DOHH2 (cell line): ENCODE results near the gene GOLGA8B.
"Not testable (repeated sequence)": the region's sequence is repeated elsewhere in the genome, so short reads cannot be mapped to it uniquely, and the experiment has no call there.

Experiments
- H3F3A ChIP-seq: fragments of 200-600 bp; sonication (generic), shearing (Covaris generic); 2 replicates; pipeline ENCODE4 v1.6.0; 2016; ENCODE audit warnings: antibody characterized with exemption, mild to moderate bottlenecking; ENCODE audit not compliant: control insufficient read depth, insufficient read depth
- H3K27ac ChIP-seq: fragments of 200-600 bp; sonication (generic); 2 replicates; pipeline ENCODE4 v1.5.1; 2014; ENCODE audit warnings: low read depth, mild to moderate bottlenecking, low read length, moderate library complexity
- H3K27me3 ChIP-seq: fragments of 200-600 bp; sonication (generic); 2 replicates; pipeline ENCODE4 v1.6.1; 2014; ENCODE audit warnings: mild to moderate bottlenecking, low read length, mixed read lengths; ENCODE audit not compliant: control insufficient read depth
- H3K36me3 ChIP-seq: fragments of 200-600 bp; sonication (generic); 2 replicates; pipeline ENCODE4 v1.6.1; 2014; ENCODE audit warnings: mild to moderate bottlenecking, low read length, moderate library complexity, mixed read lengths; ENCODE audit not compliant: control insufficient read depth
- H3K4me1 ChIP-seq: fragments of 200-600 bp; sonication (generic); 2 replicates; pipeline ENCODE4 v1.6.1; 2014; ENCODE audit warnings: mild to moderate bottlenecking, low read length, mixed read lengths; ENCODE audit not compliant: control insufficient read depth
- H3K4me2 ChIP-seq: fragments of 200-600 bp; sonication (generic); 2 replicates; pipeline ENCODE4 v1.6.0; 2014; ENCODE audit warnings: mild to moderate bottlenecking, low read length, moderate library complexity
- H3K4me3 ChIP-seq: fragments of 200-600 bp; sonication (generic); 2 replicates; pipeline ENCODE4 v1.5.1; 2014; ENCODE audit warnings: mild to moderate bottlenecking, low read length, mixed read lengths
- H3K79me2 ChIP-seq: fragments of 200-600 bp; sonication (generic); 2 replicates; pipeline ENCODE4 v1.6.1; 2014; ENCODE audit warnings: mild to moderate bottlenecking, low read length, mixed read lengths; ENCODE audit not compliant: control insufficient read depth
- H3K9me2 ChIP-seq: fragments of 200-600 bp; sonication (generic); replicated peaks from 2 replicates; pipeline ENCODE4 v1.6.1; 2014; ENCODE audit warnings: mild to moderate bottlenecking, low read length, mixed read lengths; ENCODE audit not compliant: control insufficient read depth
- H3K9me3 ChIP-seq: fragments of 200-600 bp; sonication (generic); 2 replicates; pipeline ENCODE4 v1.6.1; 2014; ENCODE audit warnings: antibody characterized with exemption, low read length, mixed read lengths; ENCODE audit not compliant: control insufficient read depth, insufficient read depth
- H4K20me1 ChIP-seq: fragments of 200-600 bp; sonication (generic); 2 replicates; pipeline ENCODE4 v1.6.0; 2014; ENCODE audit warnings: low read depth, mild to moderate bottlenecking, antibody characterized with exemption, low read length, moderate library complexity; ENCODE audit not compliant: control insufficient read depth, insufficient read depth

GOLGA8B gene

GRCh38 chr15:34564711-34565110 lies 18.7 kb downstream of the GOLGA8B start:
- H3K27me3 ChIP-seq, H3F3A ChIP-seq, H3K9me3 ChIP-seq, H3K4me1 ChIP-seq, H3K4me3 ChIP-seq, H3K27ac ChIP-seq, H3K79me2 ChIP-seq, H4K20me1 ChIP-seq, H3K9me2 ChIP-seq, H3K36me3 ChIP-seq, H3K4me2 ChIP-seq: not testable (repeated sequence)

- H3K9me2 ChIP-seq, H3K36me3 ChIP-seq, H3K27ac ChIP-seq, H3K4me1 ChIP-seq, H3K9me3 ChIP-seq, H3K4me3 ChIP-seq, H3K4me2 ChIP-seq, H4K20me1 ChIP-seq, H3F3A ChIP-seq, H3K27me3 ChIP-seq, H3K79me2 ChIP-seq: not testable (repeated sequence)
Observed at GRCh38 chr15:34560814-34561213, 22.6 kb downstream of the GOLGA8B start.

GRCh38 chr15:34559764-34560163 lies 23.7 kb downstream of the GOLGA8B start:
- H3K4me3 ChIP-seq, H3K27me3 ChIP-seq, H3K9me3 ChIP-seq, H3F3A ChIP-seq, H3K9me2 ChIP-seq, H3K36me3 ChIP-seq, H3K4me2 ChIP-seq, H3K4me1 ChIP-seq, H4K20me1 ChIP-seq, H3K79me2 ChIP-seq, H3K27ac ChIP-seq: not testable (repeated sequence)

GRCh38 chr15:34555162-34555561 lies 28.3 kb downstream of the GOLGA8B start:
- not testable (repeated sequence) for H3K27me3 ChIP-seq, H3K36me3 ChIP-seq, H4K20me1 ChIP-seq, H3F3A ChIP-seq, H3K27ac ChIP-seq, H3K9me2 ChIP-seq, H3K79me2 ChIP-seq, H3K4me1 ChIP-seq, H3K4me2 ChIP-seq, H3K9me3 ChIP-seq, H3K4me3 ChIP-seq

- not testable (repeated sequence) for H3K4me3 ChIP-seq
Observed at GRCh38 chr15:34554716-34555115, 28.7 kb downstream of the GOLGA8B start.

GRCh38 chr15:34554126-34554525 lies 29.3 kb downstream of the GOLGA8B start:
- H3F3A ChIP-seq, H3K27ac ChIP-seq, H3K9me3 ChIP-seq, H3K4me2 ChIP-seq, H3K4me1 ChIP-seq, H3K79me2 ChIP-seq, H3K27me3 ChIP-seq, H3K4me3 ChIP-seq, H3K36me3 ChIP-seq, H3K9me2 ChIP-seq, H4K20me1 ChIP-seq: not testable (repeated sequence)

More at GRCh38 chr15:34554716-34555115, 28.7 kb downstream of the GOLGA8B start:
- H3K79me2 ChIP-seq, H3K27me3 ChIP-seq, H3K4me1 ChIP-seq, H3F3A ChIP-seq, H3K27ac ChIP-seq, H4K20me1 ChIP-seq, H3K9me3 ChIP-seq, H3K36me3 ChIP-seq, H3K4me2 ChIP-seq, H3K9me2 ChIP-seq: not testable (repeated sequence)

GRCh38 chr15:34550129-34550528 lies 33.3 kb downstream of the GOLGA8B start:
- H3K9me2 ChIP-seq, H3K79me2 ChIP-seq, H3K4me3 ChIP-seq, H3K4me2 ChIP-seq, H3K27ac ChIP-seq, H3K4me1 ChIP-seq, H3K36me3 ChIP-seq, H3K27me3 ChIP-seq, H3K9me3 ChIP-seq, H4K20me1 ChIP-seq, H3F3A ChIP-seq: not testable (repeated sequence)

GRCh38 chr15:34549381-34549809 lies 34.1 kb downstream of the GOLGA8B start:
- not testable (repeated sequence) for H3K27ac ChIP-seq, H3K27me3 ChIP-seq, H3K4me2 ChIP-seq, H3K4me1 ChIP-seq, H3K36me3 ChIP-seq, H3F3A ChIP-seq, H3K79me2 ChIP-seq, H4K20me1 ChIP-seq, H3K9me3 ChIP-seq, H3K4me3 ChIP-seq, H3K9me2 ChIP-seq
